H9 (cell line): Measurements from ENCODE around the gene RAX2. TPM values are rescaled to one million over a fixed set of nuclear protein-coding genes. Genes with fewer than 3 reads are reported as not detected.

Source experiments
- DNase-seq: peaks from one replicate; pipeline ENCODE4 v3.0.0-alpha.2; 2017
- H2AFZ ChIP-seq: one replicate; pipeline ENCODE4 v1.6.1; 2013; ENCODE audit warnings: mild to moderate bottlenecking, low read length, control low read depth, moderate library complexity
- H2AK5ac ChIP-seq: 2 replicates; pipeline ENCODE4 v1.6.1; 2013; ENCODE audit warnings: low read length, control low read depth, mixed read lengths; ENCODE audit not compliant: insufficient read length
- H2BK120ac ChIP-seq: one replicate; pipeline ENCODE4 v1.6.1; 2013; ENCODE audit warnings: low read depth, mild to moderate bottlenecking, low read length, control low read depth, inconsistent platforms; ENCODE audit not compliant: poor library complexity, severe bottlenecking
- H2BK12ac ChIP-seq: 2 replicates; pipeline ENCODE4 v1.6.1; 2013; ENCODE audit warnings: low read length, control low read depth, mixed read lengths, low read depth; ENCODE audit not compliant: insufficient read length
- H2BK15ac ChIP-seq: 2 replicates; pipeline ENCODE4 v1.6.1; 2013; ENCODE audit warnings: low read depth, low read length, control low read depth
- H2BK20ac ChIP-seq: one replicate; pipeline ENCODE4 v1.6.1; 2013; ENCODE audit warnings: low read depth, mild to moderate bottlenecking, low read length, control low read depth, inconsistent platforms; ENCODE audit not compliant: poor library complexity, severe bottlenecking
- H2BK5ac ChIP-seq: 2 replicates; pipeline ENCODE4 v1.6.1; 2013; ENCODE audit warnings: low read length, control low read depth, mixed read lengths; ENCODE audit not compliant: insufficient read length
- H3K14ac ChIP-seq: 2 replicates; pipeline ENCODE4 v1.6.1; 2013; ENCODE audit warnings: low read length, control low read depth; ENCODE audit not compliant: insufficient read depth
- H3K18ac ChIP-seq: 2 replicates; pipeline ENCODE4 v1.6.1; 2013; ENCODE audit warnings: low read depth, mild to moderate bottlenecking, mixed read lengths, low read length, control low read depth; ENCODE audit not compliant: insufficient read length
- H3K23ac ChIP-seq: 2 replicates; pipeline ENCODE4 v1.6.1; 2013; ENCODE audit warnings: low read length, control low read depth, mixed read lengths, low read depth; ENCODE audit not compliant: insufficient read length
- H3K23me2 ChIP-seq: 2 replicates; pipeline ENCODE4 v1.6.1; 2013; ENCODE audit warnings: low read depth, mild to moderate bottlenecking, mixed read lengths, low read length, control low read depth; ENCODE audit not compliant: insufficient read length, poor library complexity, severe bottlenecking
- H3K27ac ChIP-seq: 2 replicates; pipeline ENCODE4 v1.5.1; 2013; ENCODE audit warnings: low read length, control low read depth, mixed read lengths, low read depth; ENCODE audit not compliant: insufficient read length
- H3K27me3 ChIP-seq: 2 replicates; pipeline ENCODE4 v1.6.1; 2013; ENCODE audit warnings: low read length, control low read depth, inconsistent platforms; ENCODE audit not compliant: insufficient read depth
- H3K4ac ChIP-seq: 2 replicates; pipeline ENCODE4 v1.6.1; 2013; ENCODE audit warnings: low read depth, mild to moderate bottlenecking, control low read depth, inconsistent platforms, low read length, moderate library complexity
- H3K4me1 ChIP-seq: 2 replicates; pipeline ENCODE4 v1.6.1; 2013; ENCODE audit warnings: low read length, control low read depth, inconsistent platforms; ENCODE audit not compliant: insufficient read depth
- H3K4me2 ChIP-seq: 2 replicates; pipeline ENCODE4 v1.6.1; 2013; ENCODE audit warnings: low read length, control low read depth, mixed read lengths; ENCODE audit not compliant: insufficient read length, insufficient read depth
- H3K56ac ChIP-seq: 2 replicates; pipeline ENCODE4 v1.6.1; 2013; ENCODE audit warnings: low read depth, mild to moderate bottlenecking, mixed read lengths, low read length, control low read depth; ENCODE audit not compliant: insufficient read length
- H3K79me1 ChIP-seq: 2 replicates; pipeline ENCODE4 v1.6.1; 2013; ENCODE audit warnings: low read depth, mild to moderate bottlenecking, moderate library complexity, low read length, control low read depth, inconsistent platforms; ENCODE audit not compliant: insufficient read depth, poor library complexity, severe bottlenecking
- H3K79me2 ChIP-seq: 2 replicates; pipeline ENCODE4 v1.6.1; 2013; ENCODE audit warnings: low read length, control low read depth, inconsistent platforms; ENCODE audit not compliant: insufficient read depth
- H3K9ac ChIP-seq: 2 replicates; pipeline ENCODE4 v1.6.1; 2013; ENCODE audit warnings: low read length, control low read depth, mixed read lengths; ENCODE audit not compliant: insufficient read length; ENCODE audit errors: extremely low read depth
- H3K9me3 ChIP-seq: one replicate; pipeline ENCODE4 v1.6.1; 2013; ENCODE audit warnings: low read depth, low read length, inconsistent platforms; ENCODE audit not compliant: control insufficient read depth
- H3T11ph ChIP-seq: one replicate; pipeline ENCODE4 v1.6.1; 2013; ENCODE audit warnings: mild to moderate bottlenecking, low read length, control low read depth, inconsistent platforms
- H4K20me1 ChIP-seq: one replicate; pipeline ENCODE4 v1.6.1; 2013; ENCODE audit not compliant: control insufficient read depth, insufficient read length, insufficient read depth
- H4K5ac ChIP-seq: 2 replicates; pipeline ENCODE4 v1.6.1; 2013; ENCODE audit warnings: low read depth, mild to moderate bottlenecking, mixed read lengths, low read length, control low read depth; ENCODE audit not compliant: insufficient read length
- H4K8ac ChIP-seq: replicated peaks from 2 replicates; pipeline ENCODE4 v1.6.1; 2013; ENCODE audit warnings: low read length, control low read depth, mixed read lengths, low read depth; ENCODE audit not compliant: insufficient read length
- H4K91ac ChIP-seq: 2 replicates; pipeline ENCODE4 v1.6.1; 2013; ENCODE audit warnings: low read depth, mild to moderate bottlenecking, moderate library complexity, mixed read lengths, low read length, control low read depth; ENCODE audit not compliant: insufficient read length
- H3K27ac Mint-ChIP-seq, 3 experiments: 2 replicates in 2 of 3; 3 replicates in 1 of 3; pipeline ENCODE4 v1.8.0; 2020 to 2021; ENCODE audit warnings: mixed read lengths in 3 of 3, mild to moderate bottlenecking in 1 of 3, moderate library complexity in 1 of 3
- H3K27me3 Mint-ChIP-seq: 2 replicates; pipeline ENCODE4 v1.8.0; 2021; ENCODE audit warnings: low read depth, mild to moderate bottlenecking, moderate library complexity, mixed read lengths
- H3K36me3 Mint-ChIP-seq, 3 experiments: 2 replicates in 2 of 3; 3 replicates in 1 of 3; pipeline ENCODE4 v1.8.0; 2020 to 2021; ENCODE audit warnings: low read depth in 3 of 3, mixed read lengths in 3 of 3; ENCODE audit not compliant: insufficient read depth in 1 of 3
- H3K4me1 Mint-ChIP-seq, 2 experiments: 2 replicates each; pipeline ENCODE4 v1.8.0; 2020; ENCODE audit warnings: mixed read lengths in 2 of 2
- H3K4me3 Mint-ChIP-seq, 2 experiments: 2 replicates in 1 of 2; 3 replicates in 1 of 2; pipeline ENCODE4 v1.8.0; 2020 to 2021; ENCODE audit warnings: mild to moderate bottlenecking in 2 of 2, mixed read lengths in 2 of 2, moderate library complexity in 1 of 2
- H3K9me3 Mint-ChIP-seq, 2 experiments: 2 replicates in 1 of 2; 3 replicates in 1 of 2; pipeline ENCODE4 v1.8.0; 2020; ENCODE audit warnings: mild to moderate bottlenecking in 2 of 2, mixed read lengths in 2 of 2, moderate library complexity in 1 of 2
- CTCF ChIP-seq: fragments of 200-600 bp; sonication (generic); conservative IDR thresholded peaks from 3 replicates; pipeline ENCODE4 v1.8.0; 2021; ENCODE audit warnings: antibody characterized with exemption, mild to moderate bottlenecking
- WGBS: extraction: QIAGEN DNeasy Blood & Tissue Kit; methylation state at CpG from one replicate; pipeline ENCODE4 v1.1.7; 2013; ENCODE audit warnings: missing lambda C conversion rate, low lambda C conversion rate, mixed read lengths; ENCODE audit not compliant: insufficient read length; ENCODE audit errors: extremely low coverage; 5-methylcytosine and 5-hydroxymethylcytosine counted together
- total RNA-seq: library from RNA; stranded (reverse); gene quantifications from 2 replicates; pipeline ENCODE4 v1.2.1, GENCODE V29; 2021

RAX2 gene
- total RNA-seq, 1 experiment from 2014 or later = not detected

- no peaks in the 10 kb centered on the region for H3K9me3 ChIP-seq
- H3K27ac Mint-ChIP-seq = no peak overlapping the region
- TF ChIP-seq CTCF = no peak
- no peak overlapping the region for H2BK5ac ChIP-seq
- H3T11ph ChIP-seq = no peak overlapping the region
- H3K27me3 Mint-ChIP-seq = no peaks in the 10 kb centered on the region
- H2BK15ac ChIP-seq = no peak overlapping the region
- no peaks in the 10 kb centered on the region for H3K23me2 ChIP-seq
- no peak overlapping the region for H4K5ac ChIP-seq
- H3K27me3 ChIP-seq = no peaks in the 10 kb centered on the region
- no peak overlapping the region for H3K23ac ChIP-seq
- H3K36me3 Mint-ChIP-seq = peaks cover 7 to 33% (median 32%) of the 10 kb centered on the region in 3 experiments; a peak in 6 of 7 replicates
- H2AFZ ChIP-seq = no peak overlapping the region
- H3K4me1 Mint-ChIP-seq = no peaks in the 10 kb centered on the region
- H3K79me1 ChIP-seq = no peaks in the 10 kb centered on the region
- WGBS = no CpG with 5 or more reads among the region's 51 CpGs
- H4K91ac ChIP-seq = no peak overlapping the region
- H3K4me1 ChIP-seq = no peaks in the 10 kb centered on the region
- H2BK12ac ChIP-seq = no peak overlapping the region
- no peak overlapping the region for H3K9ac ChIP-seq
- no peak for DNase-seq
- no peak overlapping the region for H3K4me3 Mint-ChIP-seq
- H2BK120ac ChIP-seq = no peak overlapping the region
- H3K4ac ChIP-seq = no peak overlapping the region
- no peak overlapping the region for H4K8ac ChIP-seq
- no peak overlapping the region for H3K14ac ChIP-seq
- H4K20me1 ChIP-seq = no peaks in the 10 kb centered on the region
- H3K9me3 Mint-ChIP-seq = no peaks in the 10 kb centered on the region
- H3K4me2 ChIP-seq = no peak overlapping the region
- H2BK20ac ChIP-seq = no peak overlapping the region
- no peaks in the 10 kb centered on the region for H3K79me2 ChIP-seq
- no peak overlapping the region for H3K18ac ChIP-seq
- no peak overlapping the region for H3K27ac ChIP-seq
- no peak overlapping the region for H3K56ac ChIP-seq
- no peak overlapping the region for H2AK5ac ChIP-seq
Measured at GRCh38 chr19:3753631-3754410, 18.2 kb downstream of the RAX2 start.
